ENCODE data around the gene MEIKIN. TPM values are rescaled to one million over a fixed set of nuclear protein-coding genes. Genes with fewer than 3 reads are reported as not detected.

MEIKIN gene
- total and polyA plus RNA-seq, 2 donors (not counting 3 experiments of a cell fraction or from before 2014, with no cell fraction given) = not detected

- H3K4me1 ChIP-seq (ENCODE audit: control insufficient read depth, extremely low read depth, insufficient read depth, low read length) = peaks cover 4% of the 10 kb centered on the region
- no peaks in the 10 kb centered on the region for H3K9me3 ChIP-seq (replicated peaks; ENCODE audit: control insufficient read depth, insufficient read depth, low read length)
- H3K79me2 ChIP-seq (ENCODE audit: control insufficient read depth, insufficient read depth, low read length) = peaks cover 91% of the 10 kb centered on the region
- H3K9me1 ChIP-seq (replicated peaks; ENCODE audit: control insufficient read depth, extremely low read depth, insufficient read depth, low read length) = no peaks in the 10 kb centered on the region
- no peaks in the 10 kb centered on the region for H3K36me3 ChIP-seq (ENCODE audit: control insufficient read depth in 2 of 2, extremely low read depth in 1 of 2, insufficient read depth in 2 of 2, low read length in 2 of 2)
- dilution Hi-C loops (cut with MboI; ENCODE audit: extremely low pct_ligation_motif_present, low sequenced_read_pairs) (no loop called here), intact Hi-C loops (cut with micrococcal nuclease) (no loop called here)
- no peak for DNase-seq (ENCODE audit: low read depth, low spot score)
- TF ChIP-seq MAX (IDR thresholded peaks at IDR 0.05; ENCODE audit: insufficient read depth, insufficient read length) = no peak
- TF ChIP-seq POLR2A (IDR thresholded peaks at IDR 0.05; ENCODE audit: low read depth, low read length) = no peak
- no peak for TF ChIP-seq FOS (IDR thresholded peaks at IDR 0.05; ENCODE audit: borderline replicate concordance, insufficient read depth, low read length)
- no peak for TF ChIP-seq MYC (IDR thresholded peaks at IDR 0.05; ENCODE audit: low read depth, low read length)
- TF ChIP-seq POLR2AphosphoS5 (IDR thresholded peaks at IDR 0.05; ENCODE audit: insufficient read depth, low read depth, low read length) = no peak
- TF ChIP-seq EZH2 (IDR thresholded peaks at IDR 0.05; ENCODE audit: borderline replicate concordance, low read depth, low read length, severe bottlenecking) = no peak
- TF ChIP-seq JUN (IDR thresholded peaks at IDR 0.05; ENCODE audit: borderline replicate concordance, insufficient read depth, insufficient read length, low read depth) = no peak
- TF ChIP-seq GATA2 (IDR thresholded peaks at IDR 0.05; ENCODE audit: insufficient read depth, insufficient read length, low read depth, low read length) = no peak
- no peak overlapping the region for H3K27ac ChIP-seq (ENCODE audit: insufficient read depth, low read depth, low read length)
- no peak overlapping the region for H2AFZ ChIP-seq (ENCODE audit: low read depth, low read length)
- H4K20me1 ChIP-seq (replicated peaks; ENCODE audit: control insufficient read depth, extremely low read depth, insufficient read depth, low read length) = no peaks in the 10 kb centered on the region
- CTCF ChIA-PET = no interaction called here
- no peak overlapping the region for H3K4me2 ChIP-seq (ENCODE audit: insufficient read depth, low read length)
- H3K4me3 ChIP-seq (replicated peaks in 1 of 3; ENCODE audit: insufficient read depth in 1 of 3, low read depth in 1 of 3, low read length in 3 of 3) = no peak overlapping the region
- no peak for FAIRE-seq
- no TSS peak for BruUV-seq (replicated peaks)
- POLR2A ChIA-PET = no interaction called here
- H3K9ac ChIP-seq (replicated peaks; ENCODE audit: extremely low read depth, insufficient read depth, low read length) = no peak overlapping the region
- no peaks in the 10 kb centered on the region for H3K27me3 ChIP-seq (ENCODE audit: control insufficient read depth in 2 of 2, insufficient read depth in 2 of 2, low read length in 2 of 2)
These were observed 181.5 kb downstream of the MEIKIN start for GRCh38 chr5:131763968-131764367.

GRCh38 chr5:131760793-131761192, 184.7 kb downstream of the MEIKIN start:
- Histone ChIP-seq H3K9me1 (replicated peaks; ENCODE audit: control insufficient read depth, extremely low read depth, insufficient read depth, low read length) (no peaks in the 10 kb centered on the region), H3K79me2 (ENCODE audit: control insufficient read depth, insufficient read depth, low read length) (peaks cover 94% of the 10 kb centered on the region), H3K4me2 (ENCODE audit: insufficient read depth, low read length) (no peak overlapping the region), H3K27ac (ENCODE audit: insufficient read depth, low read depth, low read length) (no peak overlapping the region), H3K9me3 (replicated peaks; ENCODE audit: control insufficient read depth, insufficient read depth, low read length) (no peaks in the 10 kb centered on the region), H3K4me1 (ENCODE audit: control insufficient read depth, extremely low read depth, insufficient read depth, low read length) (no peaks in the 10 kb centered on the region), H3K36me3 (ENCODE audit: control insufficient read depth in 2 of 2, extremely low read depth in 1 of 2, insufficient read depth in 2 of 2, low read length in 2 of 2) (no peaks in the 10 kb centered on the region), H3K27me3 (ENCODE audit: control insufficient read depth in 2 of 2, insufficient read depth in 2 of 2, low read length in 2 of 2) (no peaks in the 10 kb centered on the region), H3K4me3 (replicated peaks in 1 of 3; ENCODE audit: insufficient read depth in 1 of 3, low read depth in 1 of 3, low read length in 3 of 3) (no peak overlapping the region), H3K9ac (replicated peaks; ENCODE audit: extremely low read depth, insufficient read depth, low read length) (no peak overlapping the region), H4K20me1 (replicated peaks; ENCODE audit: control insufficient read depth, extremely low read depth, insufficient read depth, low read length) (peaks cover 5% of the 10 kb centered on the region), H2AFZ (ENCODE audit: low read depth, low read length) (no peak overlapping the region)
- CTCF ChIA-PET = no interaction called here
- DNase-seq (ENCODE audit: low read depth, low spot score) (no peak), FAIRE-seq (no peak)
- POLR2A ChIA-PET = no interaction called here
- dilution Hi-C loops (cut with MboI; ENCODE audit: extremely low pct_ligation_motif_present, low sequenced_read_pairs) (no loop called here), intact Hi-C loops (cut with micrococcal nuclease) (no loop called here)
- BruUV-seq (replicated peaks) = no TSS peak
- no peak for TF ChIP-seq GATA2 (IDR thresholded peaks at IDR 0.05; ENCODE audit: insufficient read depth, insufficient read length, low read depth, low read length)
- TF ChIP-seq MAX (IDR thresholded peaks at IDR 0.05; ENCODE audit: insufficient read depth, insufficient read length) = no peak
- no peak for TF ChIP-seq MYC (IDR thresholded peaks at IDR 0.05; ENCODE audit: low read depth, low read length)
- TF ChIP-seq FOS (IDR thresholded peaks at IDR 0.05; ENCODE audit: borderline replicate concordance, insufficient read depth, low read length) = no peak
- TF ChIP-seq POLR2AphosphoS5 (IDR thresholded peaks at IDR 0.05; ENCODE audit: insufficient read depth, low read depth, low read length) = no peak
- no peak for TF ChIP-seq POLR2A (IDR thresholded peaks at IDR 0.05; ENCODE audit: low read depth, low read length)
- TF ChIP-seq JUN (IDR thresholded peaks at IDR 0.05; ENCODE audit: borderline replicate concordance, insufficient read depth, insufficient read length, low read depth) = no peak
- TF ChIP-seq CTCF (IDR thresholded peaks at IDR 0.05; ENCODE audit: extremely low read depth in 1 of 2, insufficient read depth in 1 of 2, low read depth in 1 of 2, low read length in 2 of 2) = no peak
- TF ChIP-seq EZH2 (IDR thresholded peaks at IDR 0.05; ENCODE audit: borderline replicate concordance, low read depth, low read length, severe bottlenecking) = no peak

Measured in endothelial cell of umbilical vein (primary cell).